IMR-90 (cell line): ENCODE measurements around the gene CCNI. TPM values are rescaled to one million over a fixed set of nuclear protein-coding genes. Genes with fewer than 3 reads are reported as not detected.

Experiments
- ATAC-seq: fragments of 200-7000 bp; cut with Tn5 transposase; 2 replicates; pipeline ENCODE4 v1.9.1; 2020; ENCODE audit warnings: low read depth, mild to moderate bottlenecking, moderate library complexity
- BruUV-seq: library from RNA; stranded (reverse); fragments of 400-500 nt; replicated peaks from 2 replicates; lab custom pipeline; 2021; lab: Mats Ljungman, UMichigan
- CTCF ChIA-PET: fragments of 300-600 bp; formaldehyde crosslinking; extraction: SDS; loops from one replicate; lab custom pipeline; 2021; ENCODE audit warnings: antibody characterized with exemption; lab: Yijun Ruan, JAX
- POLR2A ChIA-PET: fragments of 300-600 bp; sonication (Branson Sonifier 250); formaldehyde crosslinking; loops from one replicate; lab custom pipeline; 2022; ENCODE audit warnings: antibody characterized with exemption; ENCODE audit not compliant: unreplicated experiment; lab: Charles Lee
- DNase-seq: peaks from one replicate; pipeline ENCODE4 v3.0.0; 2013
- H2AFZ ChIP-seq: replicated peaks from 2 replicates; pipeline ENCODE3; 2013; ENCODE audit warnings: low read length, mild to moderate bottlenecking; ENCODE audit not compliant: poor library complexity
- H2AK5ac ChIP-seq: 2 replicates; pipeline ENCODE4 v1.6.1; 2013; ENCODE audit warnings: low read depth, low read length, inconsistent platforms
- H2AK9ac ChIP-seq: replicated peaks from 2 replicates; pipeline ENCODE3; 2013; ENCODE audit warnings: mild to moderate bottlenecking, low read depth, low read length, moderate library complexity; ENCODE audit not compliant: poor library complexity
- H2BK120ac ChIP-seq: 2 replicates; pipeline ENCODE4 v1.6.1; 2013; ENCODE audit warnings: low read depth, low read length, inconsistent platforms
- H2BK15ac ChIP-seq: 3 replicates; pipeline ENCODE4 v1.6.1; 2013; ENCODE audit warnings: low read depth, low read length, inconsistent platforms
- H2BK20ac ChIP-seq: 2 replicates; pipeline ENCODE4 v1.6.1; 2013; ENCODE audit warnings: low read depth, mild to moderate bottlenecking, inconsistent platforms, low read length, moderate library complexity
- H2BK5ac ChIP-seq: 2 replicates; pipeline ENCODE4 v1.6.1; 2013; ENCODE audit warnings: mild to moderate bottlenecking, low read depth, low read length, inconsistent platforms; ENCODE audit not compliant: poor library complexity, severe bottlenecking
- H3K14ac ChIP-seq: replicated peaks from 2 replicates; pipeline ENCODE4 v1.6.1; 2013; ENCODE audit warnings: low read depth, low read length, inconsistent platforms
- H3K18ac ChIP-seq: 2 replicates; pipeline ENCODE4 v1.6.1; 2013; ENCODE audit warnings: low read depth, low read length, control low read depth
- H3K23ac ChIP-seq: 2 replicates; pipeline ENCODE4 v1.6.1; 2013; ENCODE audit warnings: low read depth, low read length, inconsistent platforms
- H3K27ac ChIP-seq: 2 replicates; pipeline ENCODE4 v1.5.1; 2013; ENCODE audit warnings: mild to moderate bottlenecking, control low read depth, low read length; ENCODE audit not compliant: insufficient read depth
- H3K27me3 ChIP-seq: 2 replicates; pipeline ENCODE4 v1.6.1; 2013; ENCODE audit warnings: low read length; ENCODE audit not compliant: control insufficient read depth, insufficient read depth
- H3K36me3 ChIP-seq: 2 replicates; pipeline ENCODE4 v1.6.1; 2013; ENCODE audit warnings: low read length, mixed read lengths; ENCODE audit not compliant: control insufficient read depth, insufficient read depth
- H3K4ac ChIP-seq: 2 replicates; pipeline ENCODE4 v1.6.1; 2013; ENCODE audit warnings: low read depth, low read length, inconsistent platforms
- H3K4me1 ChIP-seq: 2 replicates; pipeline ENCODE4 v1.6.1; 2013; ENCODE audit warnings: low read length, mixed read lengths; ENCODE audit not compliant: control insufficient read depth, insufficient read depth
- H3K4me2 ChIP-seq: 2 replicates; pipeline ENCODE4 v1.6.1; 2013; ENCODE audit warnings: low read depth, mild to moderate bottlenecking, control low read depth, low read length, moderate library complexity
- H3K4me3 ChIP-seq: 2 replicates; pipeline ENCODE4 v1.5.1; 2013; ENCODE audit warnings: low read depth, mild to moderate bottlenecking, control low read depth, low read length, moderate library complexity; ENCODE audit not compliant: insufficient read depth
- H3K56ac ChIP-seq: 2 replicates; pipeline ENCODE4 v1.6.1; 2013; ENCODE audit warnings: low read length, inconsistent platforms; ENCODE audit not compliant: insufficient read depth; ENCODE audit errors: extremely low read depth
- H3K79me1 ChIP-seq, 2 experiments: 2 replicates each; pipeline ENCODE4 v1.6.1; 2013; ENCODE audit warnings: low read length in 2 of 2, inconsistent platforms in 1 of 2, low read depth in 1 of 2
- H3K9ac ChIP-seq: 2 replicates; pipeline ENCODE4 v1.6.1; 2013; ENCODE audit warnings: low read depth, low read length, control low read depth
- H3K9me1 ChIP-seq: 2 replicates; pipeline ENCODE4 v1.6.1; 2013; ENCODE audit warnings: low read length, inconsistent platforms; ENCODE audit not compliant: insufficient read depth
- H3K9me3 ChIP-seq: 2 replicates; pipeline ENCODE4 v1.6.1; 2013; ENCODE audit warnings: low read length; ENCODE audit not compliant: control insufficient read depth, insufficient read depth
- H4K20me1 ChIP-seq: 2 replicates; pipeline ENCODE4 v1.6.1; 2013; ENCODE audit warnings: low read length, inconsistent platforms; ENCODE audit not compliant: insufficient read depth
- H4K5ac ChIP-seq: 2 replicates; pipeline ENCODE4 v1.6.1; 2013; ENCODE audit warnings: mild to moderate bottlenecking, low read depth, low read length, control low read depth
- H4K8ac ChIP-seq, 2 experiments: 2 replicates each; pipeline ENCODE4 v1.6.1; 2013; ENCODE audit warnings: low read depth in 2 of 2, low read length in 2 of 2, control low read depth in 1 of 2, inconsistent platforms in 1 of 2
- H4K91ac ChIP-seq: 2 replicates; pipeline ENCODE4 v1.6.1; 2013; ENCODE audit warnings: low read depth, low read length, inconsistent platforms; ENCODE audit not compliant: insufficient read depth
- BHLHE40 ChIP-seq: fragments of 150-350 bp; IDR thresholded peaks from 2 replicates; pipeline ENCODE4 v1.6.1; 2016; ENCODE audit warnings: mild to moderate bottlenecking, low read depth, low read length
- FOS ChIP-seq: fragments of 150-350 bp; IDR thresholded peaks from 2 replicates; pipeline ENCODE4 v1.6.1; 2016; ENCODE audit warnings: low read depth, low read length
- MAFK ChIP-seq: IDR thresholded peaks from 2 replicates; pipeline ENCODE4 v1.6.1; 2012; ENCODE audit warnings: low read depth, low read length, improper control_type of control experiment
- NFE2L2 ChIP-seq: fragments of 150-350 bp; IDR thresholded peaks from 2 replicates; pipeline ENCODE4 v1.6.1; 2016; ENCODE audit warnings: low read depth, mild to moderate bottlenecking, low read length
- RAD21 ChIP-seq: IDR thresholded peaks from 2 replicates; pipeline ENCODE4 v1.6.1; 2012; ENCODE audit warnings: low read length, improper control_type of control experiment
- RCOR1 ChIP-seq: IDR thresholded peaks from 2 replicates; pipeline ENCODE4 v1.6.1; 2012; ENCODE audit warnings: mild to moderate bottlenecking, low read length, improper control_type of control experiment; ENCODE audit not compliant: insufficient replicate concordance
- RFX5 ChIP-seq: IDR thresholded peaks from 2 replicates; pipeline ENCODE4 v1.8.0; 2012; ENCODE audit warnings: low read depth, mild to moderate bottlenecking, low read length, moderate library complexity
- dilution Hi-C: fragments of 300-500 bp; cut with HindIII; formaldehyde crosslinking; loops from one replicate; pipeline ENCODE4 v1.14.3; 2018; ENCODE audit warnings: low sequenced_read_pairs; ENCODE audit not compliant: unreplicated experiment
- in situ Hi-C: fragments of 300-500 bp; cut with MboI; formaldehyde crosslinking; loops from 3 replicates; pipeline ENCODE4 v1.14.3; 2019; ENCODE audit warnings: low sequenced_read_pairs, inconsistent platforms, mixed read lengths
- intact Hi-C: fragments of 100-400 bp; cut with micrococcal nuclease; formaldehyde crosslinking; loops from 2 replicates; pipeline ENCODE4 v1.10.0; 2022
- polyA plus RNA-seq, 3 experiments: library from polyadenylated mRNA; depleted of rRNA; stranded (reverse); fragments of >200 nt; gene quantifications; 2 replicates each; pipeline ENCODE4 v1.2.3, GENCODE V29; 2012; ENCODE audit warnings: low replicate concordance in 1 of 3
- total RNA-seq: library from RNA; depleted of rRNA; stranded (reverse); fragments of >200 nt; gene quantifications from 2 replicates; pipeline ENCODE4 v1.2.3, GENCODE V29; 2012
- TF ChIP-seq, protein P1 (sequence below): fragments of 150-350 bp; IDR thresholded peaks from 2 replicates; pipeline ENCODE4 v1.6.1; 2016; ENCODE audit warnings: low read depth, mild to moderate bottlenecking, low read length, moderate library complexity, borderline replicate concordance

Gene CCNI
- total and polyA plus RNA-seq, 2 of the 4 experiments (the other 2 are of a cell fraction), result 70.1 to 100 TPM

DNA sequence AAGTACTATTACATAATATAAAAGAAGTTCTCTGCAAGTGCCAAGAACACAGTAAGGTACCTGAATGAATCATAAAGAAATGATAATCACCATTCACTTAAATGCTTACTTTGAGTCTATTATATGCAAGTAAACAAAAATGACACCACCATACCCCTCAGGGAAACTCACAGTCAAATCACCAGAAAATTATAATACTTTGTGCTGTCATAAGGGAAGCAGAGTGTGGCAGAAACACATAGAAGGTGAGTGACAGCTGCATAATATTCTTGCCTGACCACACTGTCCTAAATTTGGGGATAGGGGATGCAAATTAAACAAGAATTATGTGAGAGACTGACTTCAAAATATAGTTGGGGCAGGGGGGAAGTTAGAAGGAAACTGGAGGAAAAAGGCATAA, 12.9 kb downstream of the CCNI start:
- DNase-seq, result no peak
- no peak overlapping the region for H2AK5ac ChIP-seq
- no peak overlapping the region for H2AFZ ChIP-seq
- H3K23ac ChIP-seq, result no peak overlapping the region
- intact Hi-C loops (no loop called here), dilution Hi-C loops (no loop called here), in situ Hi-C loops (loop anchor here (10.0 kb wide), 1 partner anchor 142 kb away; no protein-coding TSS in a partner anchor)
- no peaks in the 10 kb centered on the region for H3K9me3 ChIP-seq
- ChIA-PET POLR2A (no interaction called here), CTCF (no interaction called here)
- no peak overlapping the region for H3K4me2 ChIP-seq
- peaks cover 30 to 56% of the 10 kb centered on the region in 2 experiments for H3K79me1 ChIP-seq
- no peak overlapping the region for H3K4me3 ChIP-seq
- no peak overlapping the region for H4K91ac ChIP-seq
- H3K9ac ChIP-seq, result no peak overlapping the region
- peaks cover 3% of the 10 kb centered on the region; the same call in 1 of the 2 replicates for H3K4me1 ChIP-seq
- H4K20me1 ChIP-seq, result peaks cover 61% of the 10 kb centered on the region
- no peak overlapping the region for H3K56ac ChIP-seq
- H2BK15ac ChIP-seq, result no peak overlapping the region
- H2BK120ac ChIP-seq, result no peak overlapping the region
- no peak overlapping the region for H2BK20ac ChIP-seq
- H3K4ac ChIP-seq, result no peak overlapping the region
- H2AK9ac ChIP-seq, result no peak overlapping the region
- H3K27ac ChIP-seq, result no peak overlapping the region
- no peak for TF ChIP-seq BHLHE40
- TF ChIP-seq RFX5, result no peak
- no peak for TF ChIP-seq RCOR1
- TF ChIP-seq NFE2L2, result no peak
- no peak for TF ChIP-seq MAFK
- TF ChIP-seq RAD21, result no peak
- TF ChIP-seq FOS, result no peak
- TF ChIP-seq, protein P1, sequence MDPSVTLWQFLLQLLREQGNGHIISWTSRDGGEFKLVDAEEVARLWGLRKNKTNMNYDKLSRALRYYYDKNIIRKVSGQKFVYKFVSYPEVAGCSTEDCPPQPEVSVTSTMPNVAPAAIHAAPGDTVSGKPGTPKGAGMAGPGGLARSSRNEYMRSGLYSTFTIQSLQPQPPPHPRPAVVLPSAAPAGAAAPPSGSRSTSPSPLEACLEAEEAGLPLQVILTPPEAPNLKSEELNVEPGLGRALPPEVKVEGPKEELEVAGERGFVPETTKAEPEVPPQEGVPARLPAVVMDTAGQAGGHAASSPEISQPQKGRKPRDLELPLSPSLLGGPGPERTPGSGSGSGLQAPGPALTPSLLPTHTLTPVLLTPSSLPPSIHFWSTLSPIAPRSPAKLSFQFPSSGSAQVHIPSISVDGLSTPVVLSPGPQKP, result no peak
- no peaks in the 10 kb centered on the region for H3K27me3 ChIP-seq
- BruUV-seq, result no TSS peak
- no peak overlapping the region for H4K8ac ChIP-seq
- ATAC-seq, result no peak
- H3K9me1 ChIP-seq, result no peaks in the 10 kb centered on the region
- no peak overlapping the region for H2BK5ac ChIP-seq
- H4K5ac ChIP-seq, result no peak overlapping the region
- H3K14ac ChIP-seq, result no peak overlapping the region
- H3K18ac ChIP-seq, result no peak overlapping the region
- H3K36me3 ChIP-seq, result peaks cover 36% of the 10 kb centered on the region
